SU-DHL-6 (cell line): ENCODE results near the gene DLG2.

ENCODE experiments used
- H2AFZ ChIP-seq: fragments of 200-600 bp; sonication (generic); 2 replicates; pipeline ENCODE4 v1.6.1; 2014; ENCODE audit warnings: low read depth, mild to moderate bottlenecking, moderate library complexity, mixed read lengths, antibody characterized with exemption, low read length; ENCODE audit not compliant: severe bottlenecking
- H3F3A ChIP-seq: fragments of 200-600 bp; shearing (Covaris generic); 2 replicates; pipeline ENCODE4 v1.6.0; 2016; ENCODE audit warnings: antibody characterized with exemption, mild to moderate bottlenecking; ENCODE audit not compliant: insufficient read depth
- H3K27ac ChIP-seq: fragments of 200-600 bp; sonication (generic); 2 replicates; pipeline ENCODE4 v1.5.1; 2016; ENCODE audit warnings: low read depth, mild to moderate bottlenecking, low read length, moderate library complexity, mixed read lengths
- H3K27me3 ChIP-seq: fragments of 200-600 bp; sonication (generic), shearing (Covaris generic); 2 replicates; pipeline ENCODE4 v1.6.0; 2014; ENCODE audit warnings: mild to moderate bottlenecking, low read length
- H3K36me3 ChIP-seq: fragments of 200-600 bp; sonication (generic); 2 replicates; pipeline ENCODE4 v1.6.1; 2014; ENCODE audit warnings: mild to moderate bottlenecking, low read length, mixed read lengths
- H3K4me2 ChIP-seq: fragments of 300-600, 200-600 bp; shearing (Covaris generic), sonication (generic); 2 replicates; pipeline ENCODE4 v1.6.0; 2014; ENCODE audit warnings: low read length, low read depth, mild to moderate bottlenecking; ENCODE audit not compliant: poor library complexity, severe bottlenecking
- H3K4me3 ChIP-seq: fragments of 200-600 bp; sonication (generic); 2 replicates; pipeline ENCODE4 v1.5.1; 2014; ENCODE audit warnings: antibody characterized with exemption, low read length, mild to moderate bottlenecking, mixed read lengths; ENCODE audit not compliant: insufficient read depth, poor library complexity, severe bottlenecking
- H3K79me2 ChIP-seq: fragments of 200-600 bp; sonication (generic); 2 replicates; pipeline ENCODE4 v1.6.1; 2014; ENCODE audit warnings: mild to moderate bottlenecking, low read length, moderate library complexity; ENCODE audit not compliant: insufficient read depth
- H3K9ac ChIP-seq: fragments of 200-600 bp; sonication (generic); 2 replicates; pipeline ENCODE4 v1.7.0; 2014; ENCODE audit warnings: mild to moderate bottlenecking, low read length
- H3K9me2 ChIP-seq: fragments of 200-600 bp; sonication (generic); replicated peaks from 2 replicates; pipeline ENCODE4 v1.6.1; 2014; ENCODE audit warnings: low read length; ENCODE audit not compliant: insufficient read depth
- H3K9me3 ChIP-seq: fragments of 200-600 bp; sonication (generic); 2 replicates; pipeline ENCODE4 v1.6.1; 2014; ENCODE audit warnings: low read length, mixed read lengths; ENCODE audit not compliant: insufficient read depth
- H4K20me1 ChIP-seq: fragments of 200-600 bp; sonication (generic); 2 replicates; pipeline ENCODE4 v1.6.1; 2014; ENCODE audit warnings: low read depth, mild to moderate bottlenecking, antibody characterized with exemption, low read length, moderate library complexity, mixed read lengths
- CTCF ChIP-seq: fragments of 200-600 bp; sonication (generic); IDR thresholded peaks from one replicate; pipeline ENCODE4 v1.5.1; 2017; ENCODE audit warnings: antibody characterized with exemption, mild to moderate bottlenecking, low read length, moderate library complexity; ENCODE audit not compliant: insufficient read depth, poor library complexity, severe bottlenecking
- EZH2phosphoT487 ChIP-seq: fragments of 200-600 bp; sonication (generic), shearing (Covaris generic); conservative IDR thresholded peaks from 2 replicates; pipeline ENCODE4 v1.6.1; 2018; ENCODE audit warnings: mild to moderate bottlenecking, antibody characterized with exemption, low read length, moderate library complexity, mixed read lengths

DLG2 gene

GRCh38 chr11:83459798-83460197 lies 2167.3 kb downstream of the DLG2 start:
- Histone ChIP-seq H3K36me3 (no peaks in the 10 kb centered on the region), H3F3A (no peaks in the 10 kb centered on the region), H3K4me2 (no peak overlapping the region), H4K20me1 (no peaks in the 10 kb centered on the region), H3K4me3 (no peak overlapping the region), H3K27ac (no peak overlapping the region), H3K27me3 (no peaks in the 10 kb centered on the region), H3K9me2 (no peaks in the 10 kb centered on the region), H3K9me3 (no peaks in the 10 kb centered on the region), H2AFZ (no peak overlapping the region), H3K9ac (no peak overlapping the region), H3K79me2 (no peaks in the 10 kb centered on the region)
- no peak for TF ChIP-seq CTCF
- TF ChIP-seq EZH2phosphoT487 = no peak

GRCh38 chr11:83456566-83456965 lies 2170.6 kb downstream of the DLG2 start:
- no peaks in the 10 kb centered on the region for H3K36me3 ChIP-seq
- H3F3A ChIP-seq = no peaks in the 10 kb centered on the region
- no peak for TF ChIP-seq CTCF
- H3K9me3 ChIP-seq = no peaks in the 10 kb centered on the region
- H3K4me3 ChIP-seq = no peak overlapping the region
- H3K27ac ChIP-seq = no peak overlapping the region
- no peaks in the 10 kb centered on the region for H3K27me3 ChIP-seq
- H2AFZ ChIP-seq = no peak overlapping the region
- H3K4me2 ChIP-seq = no peak overlapping the region
- H3K9ac ChIP-seq = no peak overlapping the region
- no peaks in the 10 kb centered on the region for H3K79me2 ChIP-seq
- H3K9me2 ChIP-seq = no peaks in the 10 kb centered on the region
- H4K20me1 ChIP-seq = no peaks in the 10 kb centered on the region

- Histone ChIP-seq H3K27ac (no peak overlapping the region), H3K9ac (no peak overlapping the region), H2AFZ (no peak overlapping the region), H3K4me2 (no peak overlapping the region), H3K9me2 (no peaks in the 10 kb centered on the region), H3K9me3 (no peaks in the 10 kb centered on the region), H3K79me2 (no peaks in the 10 kb centered on the region), H3K4me3 (no peak overlapping the region), H3F3A (no peaks in the 10 kb centered on the region), H3K36me3 (no peaks in the 10 kb centered on the region), H4K20me1 (no peaks in the 10 kb centered on the region), H3K27me3 (no peaks in the 10 kb centered on the region)
- TF ChIP-seq CTCF (no peak), EZH2phosphoT487 (no peak)
Observed at GRCh38 chr11:83456075-83456474, 2171.1 kb downstream of the DLG2 start.

- H3F3A ChIP-seq = no peaks in the 10 kb centered on the region
- no peak overlapping the region for H3K9ac ChIP-seq
- H3K9me2 ChIP-seq = no peaks in the 10 kb centered on the region
- no peaks in the 10 kb centered on the region for H3K79me2 ChIP-seq
- H3K4me3 ChIP-seq = no peak overlapping the region
- no peak overlapping the region for H3K27ac ChIP-seq
- no peak overlapping the region for H3K4me2 ChIP-seq
- H3K36me3 ChIP-seq = no peaks in the 10 kb centered on the region
- H3K9me3 ChIP-seq = no peaks in the 10 kb centered on the region
- TF ChIP-seq CTCF (no peak), EZH2phosphoT487 (no peak)
- no peaks in the 10 kb centered on the region for H3K27me3 ChIP-seq
- no peak overlapping the region for H2AFZ ChIP-seq
- H4K20me1 ChIP-seq = no peaks in the 10 kb centered on the region
Observed at GRCh38 chr11:83455356-83455755, 2171.8 kb downstream of the DLG2 start.
